Measurements from ENCODE around the gene PPIG.
"Not testable (repeated sequence)": the region's sequence is repeated elsewhere in the genome, so short reads cannot be mapped to it uniquely, and the experiment has no call there.

Gene PPIG

DNA sequence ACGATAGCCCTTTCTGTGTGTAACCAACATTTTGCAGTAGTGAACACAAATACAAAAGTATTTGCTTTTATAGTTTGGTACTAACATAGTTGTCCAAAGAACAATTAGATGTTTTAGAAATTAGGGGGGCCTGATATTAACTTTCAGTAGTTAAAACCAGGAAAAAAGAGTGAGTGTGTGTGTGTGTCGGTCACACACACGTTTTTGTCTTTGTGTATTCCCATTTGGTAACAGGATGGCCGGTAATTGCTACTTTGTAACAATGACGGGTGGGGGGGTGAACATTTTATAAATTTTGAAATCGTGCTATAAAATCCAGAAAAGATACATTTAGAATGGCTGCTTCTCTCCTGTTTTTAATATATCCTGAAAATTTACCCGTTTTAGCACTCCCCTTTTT is 1.5 kb downstream of the PPIG start:
- Histone ChIP-seq H3K27me3 (ENCODE audit: insufficient read depth, insufficient read length) (no peaks in the 10 kb centered on the region), H3K9ac (ENCODE audit: insufficient read length, low read depth) (peak overlapping the region; percentile 80), H3K4me3 (ENCODE audit: insufficient read length, low read depth) (peak overlapping the region; percentile 96), H3K9me3 (ENCODE audit: insufficient read depth, low read length) (peaks cover 16% of the 10 kb centered on the region), H3K36me3 (ENCODE audit: insufficient read depth, insufficient read length, low read length) (peaks cover 2% of the 10 kb centered on the region), H3K4me1 (ENCODE audit: insufficient read depth, insufficient read length) (no peaks in the 10 kb centered on the region)
- no peak for DNase-seq (ENCODE audit: low read depth, low spot score)
- TF ChIP-seq ZNF274 (IDR thresholded peaks at IDR 0.05; ENCODE audit: low read depth, low read length), result no peak
- TF ChIP-seq SUZ12 (IDR thresholded peaks at IDR 0.05; ENCODE audit: extremely low read depth, insufficient read depth, insufficient read length), result no peak
- no peak for TF ChIP-seq YY1 (IDR thresholded peaks at IDR 0.05; ENCODE audit: insufficient read depth, insufficient read length)

DNA sequence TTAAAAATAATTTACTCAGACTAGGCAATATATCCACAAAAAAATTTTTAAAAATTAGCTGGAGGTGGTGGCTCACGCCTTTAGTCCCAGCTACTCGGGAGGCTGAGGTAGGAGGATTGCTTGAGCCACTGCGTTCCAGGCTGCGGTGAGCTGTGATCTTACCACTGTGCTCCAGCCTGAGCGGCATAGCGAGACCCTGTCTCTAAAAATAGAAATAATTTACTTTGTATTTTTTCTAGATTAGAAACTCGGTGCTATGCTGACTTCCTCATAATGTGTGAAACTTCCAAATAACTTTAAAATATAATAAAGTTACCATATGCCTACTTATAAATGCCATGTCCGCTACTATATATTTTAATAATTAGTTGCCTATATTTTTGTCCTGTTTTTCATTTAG is 6.7 kb downstream of the PPIG start:
- no peaks in the 10 kb centered on the region for H3K27me3 ChIP-seq (ENCODE audit: insufficient read depth, insufficient read length)
- H3K4me1 ChIP-seq (ENCODE audit: insufficient read depth, insufficient read length), result no peaks in the 10 kb centered on the region
- no peak for DNase-seq (ENCODE audit: low read depth, low spot score)
- no peak overlapping the region for H3K9ac ChIP-seq (ENCODE audit: insufficient read length, low read depth)
- TF ChIP-seq ZNF274 (IDR thresholded peaks at IDR 0.05; ENCODE audit: low read depth, low read length), result no peak
- TF ChIP-seq SUZ12 (IDR thresholded peaks at IDR 0.05; ENCODE audit: extremely low read depth, insufficient read depth, insufficient read length), result no peak
- TF ChIP-seq YY1 (IDR thresholded peaks at IDR 0.05; ENCODE audit: insufficient read depth, insufficient read length), result no peak
- 0 out of 2 replicates have a peak, but pooled peaks cover 5% of the 10 kb centered on the region for H3K9me3 ChIP-seq (ENCODE audit: insufficient read depth, low read length)
- peaks cover 2% of the 10 kb centered on the region for H3K36me3 ChIP-seq (ENCODE audit: insufficient read depth, insufficient read length, low read length)
- H3K4me3 ChIP-seq (ENCODE audit: insufficient read length, low read depth), result no peak overlapping the region

DNA sequence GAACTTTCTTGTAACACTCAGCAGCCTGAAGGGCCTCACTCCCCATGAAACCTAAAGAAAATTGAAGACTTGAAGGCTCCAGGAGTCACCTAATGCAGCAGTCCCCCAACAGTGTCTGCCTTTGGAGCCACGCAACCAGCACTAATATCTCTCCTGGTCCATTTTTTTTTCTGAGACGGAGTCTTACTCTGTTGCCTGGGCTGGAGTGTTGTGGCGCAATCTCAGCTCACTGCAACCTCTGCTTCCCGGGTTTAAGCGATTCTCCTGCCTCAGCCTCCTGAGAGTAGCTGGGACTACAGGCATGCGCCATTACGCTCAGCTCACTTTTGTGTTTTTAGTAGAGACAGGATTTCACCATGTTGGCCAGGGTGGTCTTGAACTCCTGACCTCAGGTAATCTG is 12.4 kb downstream of the PPIG start:
- H3K9me3 ChIP-seq (ENCODE audit: insufficient read depth, low read length); H3K4me3 ChIP-seq (ENCODE audit: insufficient read length, low read depth); H3K4me1 ChIP-seq (ENCODE audit: insufficient read depth, insufficient read length); H3K36me3 ChIP-seq (ENCODE audit: insufficient read depth, insufficient read length, low read length); H3K9ac ChIP-seq (ENCODE audit: insufficient read length, low read depth); H3K27me3 ChIP-seq (ENCODE audit: insufficient read depth, insufficient read length); DNase-seq (ENCODE audit: low read depth, low spot score): not testable (repeated sequence)

DNA sequence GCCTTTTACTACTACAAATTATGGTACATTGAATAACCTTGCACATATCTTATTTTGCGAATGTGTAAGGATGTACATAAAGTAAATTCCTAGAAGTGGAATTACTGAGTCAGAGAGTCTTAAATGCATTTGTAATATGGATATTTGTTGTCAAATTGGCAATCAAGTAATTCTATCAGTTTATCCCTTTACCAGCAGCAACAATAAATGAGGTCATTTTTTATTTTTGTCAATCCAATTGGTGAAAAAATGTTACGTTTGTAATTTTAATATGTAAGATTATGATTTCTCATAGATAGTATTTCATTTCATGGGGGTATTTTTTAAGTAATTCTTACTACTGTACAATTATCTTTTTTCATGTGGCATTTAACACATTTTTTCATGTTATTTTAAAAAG is 14.8 kb downstream of the PPIG start:
- Histone ChIP-seq H3K4me1 (ENCODE audit: insufficient read depth, insufficient read length) (no peaks in the 10 kb centered on the region), H3K9me3 (ENCODE audit: insufficient read depth, low read length) (no peaks in the 10 kb centered on the region), H3K36me3 (ENCODE audit: insufficient read depth, insufficient read length, low read length) (peaks cover 6% of the 10 kb centered on the region), H3K4me3 (ENCODE audit: insufficient read length, low read depth) (no peak overlapping the region), H3K27me3 (ENCODE audit: insufficient read depth, insufficient read length) (no peaks in the 10 kb centered on the region), H3K9ac (ENCODE audit: insufficient read length, low read depth) (no peak overlapping the region)
- no peak for DNase-seq (ENCODE audit: low read depth, low spot score)
- TF ChIP-seq ZNF274 (IDR thresholded peaks at IDR 0.05; ENCODE audit: low read depth, low read length) (no peak), SUZ12 (IDR thresholded peaks at IDR 0.05; ENCODE audit: extremely low read depth, insufficient read depth, insufficient read length) (no peak), YY1 (IDR thresholded peaks at IDR 0.05; ENCODE audit: insufficient read depth, insufficient read length) (no peak)

DNA sequence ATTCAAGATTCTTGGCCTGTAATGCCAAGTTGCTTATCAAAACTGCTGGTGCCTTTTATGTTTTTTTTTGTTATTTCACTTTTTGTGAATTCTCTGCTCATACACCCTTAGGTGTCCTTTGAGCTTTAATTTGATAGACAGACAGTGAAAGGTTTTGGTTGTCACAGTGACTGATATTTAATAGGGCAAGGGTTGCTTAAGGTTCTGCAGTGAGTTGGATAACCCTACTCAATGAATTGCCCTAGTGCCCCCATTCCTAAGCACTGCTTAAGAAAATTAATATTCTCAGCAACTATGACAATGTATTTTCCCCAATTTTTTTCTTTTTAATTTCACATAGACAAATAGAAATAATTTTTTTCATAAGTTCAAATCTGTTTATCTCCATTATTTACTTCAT is 15.4 kb downstream of the PPIG start:
- DNase-seq (ENCODE audit: low read depth, low spot score), result no peak
- TF ChIP-seq YY1 (IDR thresholded peaks at IDR 0.05; ENCODE audit: insufficient read depth, insufficient read length), result no peak
- TF ChIP-seq SUZ12 (IDR thresholded peaks at IDR 0.05; ENCODE audit: extremely low read depth, insufficient read depth, insufficient read length), result no peak
- TF ChIP-seq ZNF274 (IDR thresholded peaks at IDR 0.05; ENCODE audit: low read depth, low read length), result no peak
- H3K36me3 ChIP-seq (ENCODE audit: insufficient read depth, insufficient read length, low read length), result peaks cover 11% of the 10 kb centered on the region
- H3K4me3 ChIP-seq (ENCODE audit: insufficient read length, low read depth), result no peak overlapping the region
- H3K9ac ChIP-seq (ENCODE audit: insufficient read length, low read depth), result no peak overlapping the region
- no peaks in the 10 kb centered on the region for H3K4me1 ChIP-seq (ENCODE audit: insufficient read depth, insufficient read length)
- H3K27me3 ChIP-seq (ENCODE audit: insufficient read depth, insufficient read length), result no peaks in the 10 kb centered on the region
- no peaks in the 10 kb centered on the region for H3K9me3 ChIP-seq (ENCODE audit: insufficient read depth, low read length)

DNA sequence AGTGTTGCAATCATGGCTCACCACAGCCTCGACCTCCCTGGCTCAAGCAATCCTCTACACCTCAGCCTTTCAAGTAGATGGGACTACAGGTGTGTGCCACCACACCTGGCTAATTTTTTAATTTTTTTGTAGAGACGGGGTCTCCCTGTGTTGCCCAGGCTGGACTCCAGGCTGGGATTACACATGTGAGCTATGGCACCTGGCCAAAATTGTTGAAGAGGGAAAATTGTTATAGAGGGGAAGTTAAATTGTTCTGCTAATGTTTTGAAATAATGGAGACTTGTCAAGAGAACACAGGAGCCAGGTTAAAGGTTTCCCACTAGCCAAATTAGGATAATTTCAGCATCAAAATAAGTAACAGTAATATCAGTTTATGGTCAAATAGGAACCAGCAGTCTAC is 25.1 kb downstream of the PPIG start:
- H3K4me3 ChIP-seq (ENCODE audit: insufficient read length, low read depth), result no peak overlapping the region
- H3K4me1 ChIP-seq (ENCODE audit: insufficient read depth, insufficient read length), result no peaks in the 10 kb centered on the region
- no peak overlapping the region for H3K9ac ChIP-seq (ENCODE audit: insufficient read length, low read depth)
- no peaks in the 10 kb centered on the region for H3K27me3 ChIP-seq (ENCODE audit: insufficient read depth, insufficient read length)
- peaks cover 90% of the 10 kb centered on the region for H3K36me3 ChIP-seq (ENCODE audit: insufficient read depth, insufficient read length, low read length)
- no peaks in the 10 kb centered on the region for H3K9me3 ChIP-seq (ENCODE audit: insufficient read depth, low read length)
- no peak for TF ChIP-seq SUZ12 (IDR thresholded peaks at IDR 0.05; ENCODE audit: extremely low read depth, insufficient read depth, insufficient read length)
- TF ChIP-seq YY1 (IDR thresholded peaks at IDR 0.05; ENCODE audit: insufficient read depth, insufficient read length), result no peak
- TF ChIP-seq ZNF274 (IDR thresholded peaks at IDR 0.05; ENCODE audit: low read depth, low read length), result no peak
- DNase-seq (ENCODE audit: low read depth, low spot score), result no peak

DNA sequence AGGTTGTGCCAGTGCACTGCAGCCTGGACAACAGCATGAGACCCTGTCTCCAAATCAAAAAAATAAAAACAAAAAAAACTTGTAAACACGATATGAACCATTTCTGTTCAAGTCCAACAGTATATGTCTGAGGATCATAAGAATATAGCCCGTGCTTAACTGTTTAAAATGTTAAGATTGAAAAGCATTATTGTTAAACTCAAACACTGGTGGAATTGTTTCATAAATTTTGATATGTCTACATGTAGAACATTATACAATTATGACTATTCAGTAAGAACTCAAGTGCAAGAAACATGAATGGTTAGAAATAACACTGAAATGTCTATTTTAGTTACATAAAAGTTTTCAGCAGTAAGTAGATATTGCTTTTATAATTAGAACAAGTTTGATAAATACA is 29.7 kb downstream of the PPIG start:
- no peak for DNase-seq (ENCODE audit: low read depth, low spot score)
- Histone ChIP-seq H3K36me3 (ENCODE audit: insufficient read depth, insufficient read length, low read length) (peaks cover 68% of the 10 kb centered on the region), H3K9ac (ENCODE audit: insufficient read length, low read depth) (no peak overlapping the region), H3K4me1 (ENCODE audit: insufficient read depth, insufficient read length) (no peaks in the 10 kb centered on the region), H3K27me3 (ENCODE audit: insufficient read depth, insufficient read length) (no peaks in the 10 kb centered on the region), H3K9me3 (ENCODE audit: insufficient read depth, low read length) (0 out of 2 replicates have a peak, but pooled peaks cover 6% of the 10 kb centered on the region), H3K4me3 (ENCODE audit: insufficient read length, low read depth) (no peak overlapping the region)
- TF ChIP-seq SUZ12 (IDR thresholded peaks at IDR 0.05; ENCODE audit: extremely low read depth, insufficient read depth, insufficient read length), result no peak
- TF ChIP-seq YY1 (IDR thresholded peaks at IDR 0.05; ENCODE audit: insufficient read depth, insufficient read length), result no peak
- no peak for TF ChIP-seq ZNF274 (IDR thresholded peaks at IDR 0.05; ENCODE audit: low read depth, low read length)

DNA sequence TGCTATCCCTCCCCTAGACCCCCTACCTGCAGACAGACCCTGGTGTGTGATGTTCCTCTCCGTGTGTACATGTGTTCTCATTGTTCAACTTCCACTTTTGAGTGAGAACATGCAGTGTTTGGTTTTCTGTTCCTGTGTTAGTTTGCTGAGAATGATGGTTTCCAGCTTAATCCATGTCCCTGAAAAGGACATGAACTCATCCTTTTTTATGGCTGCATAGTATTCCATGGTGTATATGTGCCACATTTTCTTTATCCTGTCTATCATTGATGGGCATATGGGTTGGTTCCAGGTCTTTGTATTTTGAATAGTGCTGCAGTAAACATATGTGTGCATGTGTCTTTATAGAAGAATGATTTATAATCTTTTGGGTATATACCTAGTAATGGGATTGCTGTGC is 31.8 kb downstream of the PPIG start:
- not testable (repeated sequence) for DNase-seq (ENCODE audit: low read depth, low spot score); H3K27me3 ChIP-seq (ENCODE audit: insufficient read depth, insufficient read length); H3K4me1 ChIP-seq (ENCODE audit: insufficient read depth, insufficient read length); H3K9me3 ChIP-seq (ENCODE audit: insufficient read depth, low read length); H3K9ac ChIP-seq (ENCODE audit: insufficient read length, low read depth); H3K4me3 ChIP-seq (ENCODE audit: insufficient read length, low read depth)
- H3K36me3 ChIP-seq (ENCODE audit: insufficient read depth, insufficient read length, low read length), result peaks cover 51% of the 10 kb centered on the region

Data from NT2/D1 (cell line).